Measurements from ENCODE around the gene TLX2.

The TLX2 gene

GRCh38 chr2:74493546-74493945 lies 20.7 kb upstream of the TLX2 start:
- no peaks in the 10 kb centered on the region for H3K4me1 ChIP-seq (ENCODE audit: control insufficient read depth, insufficient read depth, low read length)
- TF ChIP-seq ZNF121 (tag by site-specific recombination; IDR thresholded peaks at IDR 0.05) (no peak), ZNF394 (tag by site-specific recombination; IDR thresholded peaks at IDR 0.05; ENCODE audit: borderline replicate concordance) (no peak), ZNF626 (tag by site-specific recombination; IDR thresholded peaks at IDR 0.05) (no peak), ZNF791 (tag by site-specific recombination; IDR thresholded peaks at IDR 0.05) (no peak), ZNF10 (tag by site-specific recombination; IDR thresholded peaks at IDR 0.05) (no peak), ZNF114 (tag by site-specific recombination; IDR thresholded peaks at IDR 0.05) (no peak), TCF7L2 (IDR thresholded peaks at IDR 0.05; ENCODE audit: borderline replicate concordance, low read depth, low read length) (no peak), ZNF777 (tag by site-specific recombination; IDR thresholded peaks at IDR 0.05; ENCODE audit: borderline replicate concordance) (no peak), ZFP37 (tag by site-specific recombination; IDR thresholded peaks at IDR 0.05) (no peak), ZNF521 (tag by site-specific recombination; IDR thresholded peaks at IDR 0.05) (no peak), ZNF16 (tag by site-specific recombination; IDR thresholded peaks at IDR 0.05; ENCODE audit: low read depth) (no peak), ZBTB11 (tag by site-specific recombination; conservative IDR thresholded peaks at IDR 0.05; ENCODE audit: low read depth) (no peak), ZBTB10 (tag by site-specific recombination; IDR thresholded peaks at IDR 0.05) (no peak), ZNF600 (tag by site-specific recombination; IDR thresholded peaks at IDR 0.05) (no peak), ZNF558 (tag by site-specific recombination; IDR thresholded peaks at IDR 0.05) (no peak), ZNF76 (tag by site-specific recombination; IDR thresholded peaks at IDR 0.05; ENCODE audit: borderline replicate concordance, low read depth) (no peak), ZNF292 (tag by site-specific recombination; IDR thresholded peaks at IDR 0.05; ENCODE audit: borderline replicate concordance, low read depth) (no peak), ZNF561 (tag by site-specific recombination; IDR thresholded peaks at IDR 0.05; ENCODE audit: borderline replicate concordance) (no peak)
- TF ChIP-seq, protein P1, sequence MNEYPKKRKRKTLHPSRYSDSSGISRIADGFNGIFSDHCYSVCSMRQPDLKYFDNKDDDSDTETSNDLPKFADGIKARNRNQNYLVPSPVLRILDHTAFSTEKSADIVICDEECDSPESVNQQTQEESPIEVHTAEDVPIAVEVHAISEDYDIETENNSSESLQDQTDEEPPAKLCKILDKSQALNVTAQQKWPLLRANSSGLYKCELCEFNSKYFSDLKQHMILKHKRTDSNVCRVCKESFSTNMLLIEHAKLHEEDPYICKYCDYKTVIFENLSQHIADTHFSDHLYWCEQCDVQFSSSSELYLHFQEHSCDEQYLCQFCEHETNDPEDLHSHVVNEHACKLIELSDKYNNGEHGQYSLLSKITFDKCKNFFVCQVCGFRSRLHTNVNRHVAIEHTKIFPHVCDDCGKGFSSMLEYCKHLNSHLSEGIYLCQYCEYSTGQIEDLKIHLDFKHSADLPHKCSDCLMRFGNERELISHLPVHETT (tag by site-specific recombination; IDR thresholded peaks at IDR 0.05): no peak
- H3K4me3 ChIP-seq (ENCODE audit: low read depth, low read length): no peak overlapping the region
- CTCF ChIA-PET: interaction anchor here (0.7 to 2.7 kb wide), 3 partner anchors 13 to 246 kb away, joined by 3 to 16 read pairs (median 3); no protein-coding TSS in a partner anchor
- no peaks in the 10 kb centered on the region for H3K9me3 ChIP-seq (ENCODE audit: control insufficient read depth, insufficient read depth, low read depth, low read length)
- no peak overlapping the region for H3K27ac ChIP-seq (ENCODE audit: extremely low read depth, low read depth, low read length)
- peaks cover 0 to 55% of the 10 kb centered on the region in 2 experiments; a peak in 2 of 3 replicates for H3K36me3 ChIP-seq (ENCODE audit: control insufficient read depth in 2 of 2, insufficient read depth in 1 of 2, low read length in 2 of 2)
- POLR2A ChIA-PET: interaction anchor here (1.3 kb wide), 1 partner anchor 13 kb away, joined by 5 read pairs; the partner anchor contains the start of gene PCGF1

Data from HEK293 (cell line).